PC-3 (cell line): ENCODE results near the gene IQSEC1. TPM values are rescaled to one million over a fixed set of nuclear protein-coding genes. Genes with fewer than 3 reads are reported as not detected.

Source experiments
- ATAC-seq: fragments of 200-7000 bp; cut with Tn5 transposase; 2 replicates; pipeline ENCODE4 v1.9.1; 2020; ENCODE audit warnings: mild to moderate bottlenecking, moderate library complexity
- BruUV-seq: library from RNA; stranded (reverse); fragments of 400-500 nt; replicated peaks from 2 replicates; lab custom pipeline; 2021; lab: Mats Ljungman, UMichigan
- CTCF ChIA-PET: fragments of 300-600 bp; sonication (Branson Sonifier 250); formaldehyde crosslinking; loops from one replicate; lab custom pipeline; 2022; ENCODE audit warnings: antibody characterized with exemption; lab: Charles Lee
- POLR2A ChIA-PET: fragments of 300-600 bp; sonication (Branson Sonifier 250); formaldehyde crosslinking; loops from one replicate; lab custom pipeline; 2022; ENCODE audit warnings: antibody characterized with exemption; ENCODE audit not compliant: unreplicated experiment; lab: Charles Lee
- DNase-seq: peaks from one replicate; pipeline ENCODE4 v3.0.0-alpha.2; 2015
- H2AFZ ChIP-seq: fragments of 300-600 bp; sonication (generic); 2 replicates; pipeline ENCODE4 v1.6.0; 2016; ENCODE audit warnings: antibody characterized with exemption, low read length
- H3F3A ChIP-seq: fragments of 300-600 bp; sonication (generic); one replicate; pipeline ENCODE4 v1.6.0; 2017; ENCODE audit warnings: antibody characterized with exemption, low read length, control low read depth, mild to moderate bottlenecking; ENCODE audit not compliant: unreplicated experiment
- H3K27ac ChIP-seq: fragments of 300-600 bp; sonication (generic); 2 replicates; pipeline ENCODE4 v1.5.1; 2016; ENCODE audit warnings: mild to moderate bottlenecking, low read length
- H3K27me3 ChIP-seq: fragments of 300-600 bp; sonication (generic); 2 replicates; pipeline ENCODE4 v1.6.1; 2016; ENCODE audit warnings: low read length, mixed read lengths
- H3K36me3 ChIP-seq: fragments of 300-600 bp; sonication (generic); 2 replicates; pipeline ENCODE4 v1.6.1; 2016; ENCODE audit warnings: low read depth, mixed run types, low read length, mixed read lengths
- H3K4me1 ChIP-seq: fragments of 300-600 bp; sonication (generic); 2 replicates; pipeline ENCODE4 v1.5.1; 2016; ENCODE audit warnings: low read length; ENCODE audit not compliant: insufficient read depth
- H3K4me2 ChIP-seq: fragments of 300-600 bp; sonication (generic); 2 replicates; pipeline ENCODE4 v1.6.0; 2016; ENCODE audit warnings: low read length
- H3K4me3 ChIP-seq: fragments of 300-600 bp; sonication (generic); 2 replicates; pipeline ENCODE4 v1.5.1; 2016; ENCODE audit warnings: mild to moderate bottlenecking, low read length, mixed read lengths
- H3K79me2 ChIP-seq: fragments of 300-600 bp; sonication (generic); 2 replicates; pipeline ENCODE4 v1.6.1; 2017; ENCODE audit warnings: low read length, mixed read lengths
- H3K9ac ChIP-seq: fragments of 300-600 bp; sonication (generic); 2 replicates; pipeline ENCODE4 v1.6.0; 2016; ENCODE audit warnings: mild to moderate bottlenecking, low read length
- H3K9me2 ChIP-seq: fragments of 300-600 bp; sonication (generic); replicated peaks from 2 replicates; pipeline ENCODE4 v1.6.1; 2016; ENCODE audit warnings: mixed run types, low read length, mixed read lengths
- H3K9me3 ChIP-seq: fragments of 300-600 bp; sonication (generic); 2 replicates; pipeline ENCODE4 v1.6.1; 2016; ENCODE audit warnings: low read length, mixed read lengths
- H4K20me1 ChIP-seq: fragments of 300-600 bp; sonication (generic); 2 replicates; pipeline ENCODE4 v1.6.1; 2016; ENCODE audit warnings: low read length, mixed read lengths
- EZH2 ChIP-seq: fragments of 300-600 bp; sonication (generic); IDR thresholded peaks from one replicate; pipeline ENCODE4 v1.6.1; 2017; ENCODE audit warnings: antibody characterized with exemption, mild to moderate bottlenecking, low read length; ENCODE audit not compliant: unreplicated experiment
- EZH2phosphoT487 ChIP-seq: fragments of 300-600 bp; sonication (generic); IDR thresholded peaks from 2 replicates; pipeline ENCODE4 v1.6.1; 2018; ENCODE audit warnings: mild to moderate bottlenecking, antibody characterized with exemption, low read length, borderline replicate concordance
- intact Hi-C: fragments of 100-400 bp; cut with micrococcal nuclease; formaldehyde crosslinking; loops from 2 replicates; pipeline ENCODE4 v1.9.0; 2023
- total RNA-seq: library from RNA; depleted of rRNA; stranded (reverse); fragments of >200 nt; gene quantifications from 2 replicates; pipeline ENCODE4 v1.2.3, GENCODE V29; 2014
- TF ChIP-seq, protein P1 (sequence below): fragments of 300-600 bp; sonication (generic); conservative IDR thresholded peaks from 2 replicates; pipeline ENCODE4 v1.5.1; 2017; ENCODE audit warnings: antibody characterized with exemption, low read depth, mild to moderate bottlenecking, low read length

Gene IQSEC1
- total RNA-seq, 1 experiment from 2014 or later: 37.9 TPM

DNA sequence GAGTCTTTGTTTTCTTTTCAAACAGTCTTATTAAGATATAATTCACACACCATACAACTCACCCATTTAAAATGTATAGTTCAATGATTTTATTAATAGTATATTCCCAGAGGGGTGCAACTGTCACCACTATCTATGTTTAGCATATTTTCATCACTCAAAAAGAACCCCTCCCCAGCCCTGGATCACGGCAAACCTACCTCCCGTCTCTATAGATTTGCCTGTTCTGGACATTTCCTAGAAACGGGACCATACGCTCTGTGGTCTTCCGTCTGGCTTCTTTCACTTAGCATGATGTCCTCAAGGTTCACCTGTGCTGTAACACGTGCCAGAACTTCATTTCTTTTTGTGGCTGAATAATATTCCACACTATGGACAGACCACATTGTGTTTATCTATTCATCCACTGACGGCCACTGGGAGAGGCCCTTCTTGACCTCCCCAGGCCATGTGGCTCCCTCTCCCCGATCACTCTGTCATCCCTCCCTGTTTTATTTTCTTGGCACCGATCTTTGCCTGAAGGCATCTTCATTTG lies 56.4 kb downstream of the IQSEC1 start:
- ChIA-PET POLR2A (no interaction called here), CTCF (no interaction called here)
- H4K20me1 ChIP-seq: no peaks in the 10 kb centered on the region
- BruUV-seq: no TSS peak
- ATAC-seq (no peak), DNase-seq (no peak)
- no peaks in the 10 kb centered on the region for H3K79me2 ChIP-seq
- H3K27ac ChIP-seq: no peak overlapping the region
- intact Hi-C loops: no loop called here
- H3K4me1 ChIP-seq: peaks cover 8% of the 10 kb centered on the region
- H3K9ac ChIP-seq: no peak overlapping the region
- H3F3A ChIP-seq: no peaks in the 10 kb centered on the region
- H3K27me3 ChIP-seq: no peaks in the 10 kb centered on the region
- H3K36me3 ChIP-seq: no peaks in the 10 kb centered on the region
- H3K4me3 ChIP-seq: no peak overlapping the region
- no peaks in the 10 kb centered on the region for H3K9me2 ChIP-seq
- H3K9me3 ChIP-seq: no peaks in the 10 kb centered on the region
- no peak overlapping the region for H3K4me2 ChIP-seq
- TF ChIP-seq, protein P1, sequence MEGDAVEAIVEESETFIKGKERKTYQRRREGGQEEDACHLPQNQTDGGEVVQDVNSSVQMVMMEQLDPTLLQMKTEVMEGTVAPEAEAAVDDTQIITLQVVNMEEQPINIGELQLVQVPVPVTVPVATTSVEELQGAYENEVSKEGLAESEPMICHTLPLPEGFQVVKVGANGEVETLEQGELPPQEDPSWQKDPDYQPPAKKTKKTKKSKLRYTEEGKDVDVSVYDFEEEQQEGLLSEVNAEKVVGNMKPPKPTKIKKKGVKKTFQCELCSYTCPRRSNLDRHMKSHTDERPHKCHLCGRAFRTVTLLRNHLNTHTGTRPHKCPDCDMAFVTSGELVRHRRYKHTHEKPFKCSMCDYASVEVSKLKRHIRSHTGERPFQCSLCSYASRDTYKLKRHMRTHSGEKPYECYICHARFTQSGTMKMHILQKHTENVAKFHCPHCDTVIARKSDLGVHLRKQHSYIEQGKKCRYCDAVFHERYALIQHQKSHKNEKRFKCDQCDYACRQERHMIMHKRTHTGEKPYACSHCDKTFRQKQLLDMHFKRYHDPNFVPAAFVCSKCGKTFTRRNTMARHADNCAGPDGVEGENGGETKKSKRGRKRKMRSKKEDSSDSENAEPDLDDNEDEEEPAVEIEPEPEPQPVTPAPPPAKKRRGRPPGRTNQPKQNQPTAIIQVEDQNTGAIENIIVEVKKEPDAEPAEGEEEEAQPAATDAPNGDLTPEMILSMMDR: no peak
- TF ChIP-seq EZH2: no peak
- no peak for TF ChIP-seq EZH2phosphoT487
- H2AFZ ChIP-seq: no peak overlapping the region

DNA sequence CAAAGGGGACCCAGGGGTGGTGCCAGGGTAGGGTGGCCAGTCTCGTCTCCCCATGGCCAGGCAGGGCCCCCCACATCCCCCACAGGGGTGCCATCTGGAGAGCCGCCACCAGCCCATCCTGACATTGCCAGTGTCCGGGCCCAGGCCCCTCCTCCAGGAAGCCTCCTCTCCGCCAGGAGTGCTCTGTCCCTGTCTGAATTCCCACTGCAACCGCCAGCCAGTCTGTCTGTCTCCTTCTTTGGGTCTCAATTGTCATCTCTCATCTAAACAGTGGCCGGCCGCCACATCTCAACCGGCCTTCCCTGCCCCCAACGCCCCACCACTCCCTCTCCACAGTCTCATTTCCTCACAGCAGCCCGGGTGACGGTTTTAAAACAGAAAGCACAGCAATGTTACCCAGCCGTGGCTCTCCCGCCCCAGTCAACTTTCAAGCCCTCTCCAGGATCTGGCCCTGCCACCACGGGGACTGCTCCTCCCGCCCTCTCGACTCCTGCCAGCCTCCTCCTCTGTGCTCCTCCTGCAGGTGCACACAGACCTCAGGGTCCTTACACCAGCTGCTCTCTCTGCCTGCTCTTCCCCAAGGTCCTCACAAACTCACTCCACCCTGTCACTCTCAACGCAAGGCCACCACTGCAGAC lies 57.0 kb downstream of the IQSEC1 start:
- no peaks in the 10 kb centered on the region for H3K9me2 ChIP-seq
- H3K79me2 ChIP-seq: no peaks in the 10 kb centered on the region
- intact Hi-C loops: no loop called here
- BruUV-seq: no TSS peak
- no peak overlapping the region for H2AFZ ChIP-seq
- H3K4me3 ChIP-seq: no peak overlapping the region
- H3K27me3 ChIP-seq: no peaks in the 10 kb centered on the region
- no peak overlapping the region for H3K27ac ChIP-seq
- no peaks in the 10 kb centered on the region for H4K20me1 ChIP-seq
- DNase-seq (no peak), ATAC-seq (no peak)
- H3F3A ChIP-seq: no peaks in the 10 kb centered on the region
- no peak overlapping the region for H3K9ac ChIP-seq
- TF ChIP-seq, protein P1: no peak
- TF ChIP-seq EZH2 (no peak), EZH2phosphoT487 (no peak)
- H3K4me1 ChIP-seq: peaks cover 9% of the 10 kb centered on the region
- POLR2A ChIA-PET: no interaction called here
- no peak overlapping the region for H3K4me2 ChIP-seq
- no peaks in the 10 kb centered on the region for H3K36me3 ChIP-seq
- CTCF ChIA-PET: no interaction called here
- H3K9me3 ChIP-seq: no peaks in the 10 kb centered on the region

DNA sequence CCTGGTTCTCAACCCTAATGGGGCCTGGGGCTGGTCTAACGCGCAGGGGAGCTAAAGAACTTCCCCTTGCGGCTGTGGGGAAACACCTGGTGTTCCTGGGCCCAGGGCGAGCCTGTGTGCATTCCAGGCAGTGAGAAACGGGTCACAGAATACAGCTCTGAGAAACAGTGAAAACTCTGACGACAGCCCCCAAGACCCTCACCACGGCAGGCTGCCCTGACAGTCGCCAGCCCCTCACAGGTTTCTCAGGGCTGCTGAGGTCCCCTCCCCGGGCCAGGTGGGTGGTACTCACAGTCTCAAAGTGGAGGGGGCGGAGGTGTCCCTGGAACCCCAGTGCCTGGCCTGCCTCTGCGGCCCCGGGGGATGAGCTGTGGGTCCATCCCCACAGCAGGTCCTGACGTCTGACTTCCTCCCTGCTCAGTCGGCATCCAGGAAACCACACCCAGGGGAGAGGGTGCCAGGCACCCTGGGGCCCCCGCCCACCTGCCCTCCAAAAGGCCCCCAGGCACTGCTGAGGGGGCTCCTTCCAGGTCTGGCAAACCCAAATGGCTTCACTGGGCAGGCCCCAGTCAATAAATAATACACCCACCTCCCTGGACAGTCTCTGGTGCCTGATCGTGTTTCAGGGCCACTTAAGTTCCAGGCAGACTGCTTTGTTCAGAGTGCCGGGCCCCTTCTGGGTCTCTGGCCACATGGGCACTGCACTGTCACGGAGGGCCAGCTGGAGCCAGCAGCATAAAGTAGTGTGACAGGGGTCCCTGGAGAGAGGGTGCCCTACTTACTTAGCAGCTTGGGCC lies 57.7 kb downstream of the IQSEC1 start:
- H3F3A ChIP-seq: no peaks in the 10 kb centered on the region
- intact Hi-C loops: no loop called here
- POLR2A ChIA-PET: no interaction called here
- no peaks in the 10 kb centered on the region for H3K9me2 ChIP-seq
- H3K27ac ChIP-seq: no peak overlapping the region
- no peak for TF ChIP-seq EZH2phosphoT487
- ATAC-seq: no peak
- H3K4me2 ChIP-seq: no peak overlapping the region
- no peaks in the 10 kb centered on the region for H3K36me3 ChIP-seq
- no peak overlapping the region for H3K9ac ChIP-seq
- no peaks in the 10 kb centered on the region for H4K20me1 ChIP-seq
- H2AFZ ChIP-seq: no peak overlapping the region
- no peak overlapping the region for H3K4me3 ChIP-seq
- peaks cover 9% of the 10 kb centered on the region for H3K4me1 ChIP-seq
- no peaks in the 10 kb centered on the region for H3K79me2 ChIP-seq
- DNase-seq: no peak
- no peaks in the 10 kb centered on the region for H3K9me3 ChIP-seq
- BruUV-seq: no TSS peak
- no peaks in the 10 kb centered on the region for H3K27me3 ChIP-seq
- CTCF ChIA-PET: no interaction called here
